Neural cell (in vitro differentiated cells): ENCODE results near the gene ADGRL1. TPM values are rescaled to one million over a fixed set of nuclear protein-coding genes. Genes with fewer than 3 reads are reported as not detected.

Experiments used
- H2AFZ ChIP-seq: fragments of 200-600, 300-800 bp; sonication (generic), shearing (Covaris generic); 2 replicates; pipeline ENCODE4 v1.6.0; 2014; ENCODE audit warnings: low read depth, mild to moderate bottlenecking, antibody characterized with exemption, low read length, moderate library complexity
- H3F3A ChIP-seq: fragments of 200-600 bp; shearing (Covaris generic); 2 replicates; pipeline ENCODE4 v1.6.1; 2016; ENCODE audit warnings: mild to moderate bottlenecking, moderate library complexity, mixed read lengths, antibody characterized with exemption, low read length; ENCODE audit not compliant: insufficient read depth, poor library complexity, severe bottlenecking
- H3K27ac ChIP-seq: fragments of 200-600, 300-800 bp; sonication (generic), shearing (Covaris generic); 2 replicates; pipeline ENCODE4 v1.5.1; 2014; ENCODE audit warnings: mild to moderate bottlenecking, low read length, moderate library complexity
- H3K27me3 ChIP-seq: fragments of 300-800, 200-600 bp; sonication (generic), shearing (Covaris generic); 2 replicates; pipeline ENCODE4 v1.6.0; 2014; ENCODE audit warnings: mild to moderate bottlenecking, low read depth, low read length, moderate library complexity; ENCODE audit not compliant: insufficient read depth
- H3K36me3 ChIP-seq: fragments of 300-800, 200-600 bp; sonication (generic), shearing (Covaris generic); 2 replicates; pipeline ENCODE4 v1.5.1; 2014; ENCODE audit warnings: mild to moderate bottlenecking, antibody characterized with exemption, low read length, moderate library complexity; ENCODE audit not compliant: insufficient read depth
- H3K4me2 ChIP-seq: fragments of 300-800, 200-600 bp; sonication (generic), shearing (Covaris generic); 2 replicates; pipeline ENCODE4 v1.6.0; 2014; ENCODE audit warnings: mild to moderate bottlenecking, low read length
- H3K4me3 ChIP-seq: fragments of 300-800, 200-600 bp; sonication (generic), shearing (Covaris generic); 2 replicates; pipeline ENCODE4 v1.5.1; 2014; ENCODE audit warnings: mild to moderate bottlenecking, low read length, moderate library complexity
- H3K79me2 ChIP-seq: fragments of 200-600 bp; shearing (Covaris generic); replicated peaks from 2 replicates; pipeline ENCODE4 v1.6.0; 2014; ENCODE audit warnings: mild to moderate bottlenecking, low read length, moderate library complexity; ENCODE audit not compliant: insufficient read depth
- H3K9ac ChIP-seq: fragments of 300-800, 200-600 bp; sonication (generic), shearing (Covaris generic); 2 replicates; pipeline ENCODE4 v1.6.1; 2016; ENCODE audit warnings: mild to moderate bottlenecking, low read length, mixed read lengths
- H3K9me2 ChIP-seq: fragments of 200-600 bp; shearing (Covaris generic); 2 replicates; pipeline ENCODE4 v1.6.1; 2016; ENCODE audit warnings: mild to moderate bottlenecking, low read length, mixed read lengths; ENCODE audit not compliant: insufficient read depth
- H3K9me3 ChIP-seq: fragments of 200-600, 300-800 bp; sonication (generic), shearing (Covaris generic); 2 replicates; pipeline ENCODE4 v1.6.1; 2016; ENCODE audit warnings: mild to moderate bottlenecking, mixed run types, low read length, moderate library complexity, mixed read lengths
- H4K20me1 ChIP-seq: fragments of 200-600 bp; shearing (Covaris generic); 2 replicates; pipeline ENCODE4 v1.6.1; 2016; ENCODE audit warnings: mild to moderate bottlenecking, mixed run types; ENCODE audit not compliant: insufficient read depth
- EP300 ChIP-seq: fragments of 450-650 bp; conservative IDR thresholded peaks from 2 replicates; pipeline ENCODE4 v1.6.1; 2014; ENCODE audit warnings: antibody characterized with exemption, mild to moderate bottlenecking, moderate library complexity; ENCODE audit not compliant: poor library complexity, severe bottlenecking
- EZH2 ChIP-seq: fragments of 200-600, 300-800 bp; shearing (Covaris generic), sonication (generic); IDR thresholded peaks from 2 replicates; pipeline ENCODE4 v1.6.1; 2014; ENCODE audit warnings: antibody characterized with exemption, low read length, borderline replicate concordance, mild to moderate bottlenecking; ENCODE audit not compliant: insufficient read depth, poor library complexity, severe bottlenecking
- MXI1 ChIP-seq: fragments of 450-650 bp; conservative IDR thresholded peaks from 2 replicates; pipeline ENCODE4 v1.6.1; 2014; ENCODE audit warnings: antibody characterized with exemption, mild to moderate bottlenecking; ENCODE audit not compliant: poor library complexity, severe bottlenecking
- POLR2AphosphoS5 ChIP-seq: IDR thresholded peaks from 2 replicates; pipeline ENCODE4 v1.6.1; 2012
- RAD21 ChIP-seq: fragments of 450-650 bp; conservative IDR thresholded peaks from 2 replicates; pipeline ENCODE4 v1.6.1; 2014; ENCODE audit warnings: antibody characterized with exemption, mild to moderate bottlenecking, moderate library complexity
- SMC3 ChIP-seq: fragments of 450-650 bp; conservative IDR thresholded peaks from 2 replicates; pipeline ENCODE4 v1.6.1; 2014; ENCODE audit warnings: antibody characterized with exemption, mild to moderate bottlenecking, moderate library complexity; ENCODE audit not compliant: poor library complexity
- TAF1 ChIP-seq: IDR thresholded peaks from 2 replicates; pipeline ENCODE4 v1.6.1; 2012; ENCODE audit warnings: low read depth
- polyA plus RNA-seq: library from polyadenylated mRNA; depleted of rRNA; stranded (reverse); fragments of >200 nt; gene quantifications from 2 replicates; pipeline ENCODE4 v1.2.3, GENCODE V29; 2014
- TF ChIP-seq, protein P1 (sequence below): fragments of 450-650 bp; IDR thresholded peaks from 2 replicates; pipeline ENCODE4 v1.5.1; 2014; ENCODE audit warnings: antibody characterized with exemption, mild to moderate bottlenecking, moderate library complexity; ENCODE audit not compliant: poor library complexity, severe bottlenecking
- TF ChIP-seq, protein P2 (sequence below): IDR thresholded peaks from 2 replicates; pipeline ENCODE4 v1.6.1; 2012; ENCODE audit warnings: borderline replicate concordance

Gene ADGRL1
- polyA plus RNA-seq, 1 donor from 2014 or later = 22.2 TPM

GRCh38 chr19:14168259-14168972 is 37.6 kb downstream of the ADGRL1 start:
- H3K4me2 ChIP-seq = no peak overlapping the region
- no peak overlapping the region for H2AFZ ChIP-seq
- H3K9ac ChIP-seq = no peak overlapping the region
- no peak overlapping the region for H3K27ac ChIP-seq
- peaks cover 8% of the 10 kb centered on the region for H3K36me3 ChIP-seq
- H3K9me3 ChIP-seq = no peaks in the 10 kb centered on the region
- H3K27me3 ChIP-seq = no peaks in the 10 kb centered on the region
- no peaks in the 10 kb centered on the region for H3K79me2 ChIP-seq
- no peaks in the 10 kb centered on the region for H3K9me2 ChIP-seq
- no peaks in the 10 kb centered on the region for H4K20me1 ChIP-seq
- TF ChIP-seq POLR2AphosphoS5 (no peak), RAD21 (no peak), MXI1 (no peak), EP300 (no peak), SMC3 (no peak), TAF1 (no peak)
- TF ChIP-seq, protein P1, sequence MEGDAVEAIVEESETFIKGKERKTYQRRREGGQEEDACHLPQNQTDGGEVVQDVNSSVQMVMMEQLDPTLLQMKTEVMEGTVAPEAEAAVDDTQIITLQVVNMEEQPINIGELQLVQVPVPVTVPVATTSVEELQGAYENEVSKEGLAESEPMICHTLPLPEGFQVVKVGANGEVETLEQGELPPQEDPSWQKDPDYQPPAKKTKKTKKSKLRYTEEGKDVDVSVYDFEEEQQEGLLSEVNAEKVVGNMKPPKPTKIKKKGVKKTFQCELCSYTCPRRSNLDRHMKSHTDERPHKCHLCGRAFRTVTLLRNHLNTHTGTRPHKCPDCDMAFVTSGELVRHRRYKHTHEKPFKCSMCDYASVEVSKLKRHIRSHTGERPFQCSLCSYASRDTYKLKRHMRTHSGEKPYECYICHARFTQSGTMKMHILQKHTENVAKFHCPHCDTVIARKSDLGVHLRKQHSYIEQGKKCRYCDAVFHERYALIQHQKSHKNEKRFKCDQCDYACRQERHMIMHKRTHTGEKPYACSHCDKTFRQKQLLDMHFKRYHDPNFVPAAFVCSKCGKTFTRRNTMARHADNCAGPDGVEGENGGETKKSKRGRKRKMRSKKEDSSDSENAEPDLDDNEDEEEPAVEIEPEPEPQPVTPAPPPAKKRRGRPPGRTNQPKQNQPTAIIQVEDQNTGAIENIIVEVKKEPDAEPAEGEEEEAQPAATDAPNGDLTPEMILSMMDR = no peak
- TF ChIP-seq, protein P2, sequence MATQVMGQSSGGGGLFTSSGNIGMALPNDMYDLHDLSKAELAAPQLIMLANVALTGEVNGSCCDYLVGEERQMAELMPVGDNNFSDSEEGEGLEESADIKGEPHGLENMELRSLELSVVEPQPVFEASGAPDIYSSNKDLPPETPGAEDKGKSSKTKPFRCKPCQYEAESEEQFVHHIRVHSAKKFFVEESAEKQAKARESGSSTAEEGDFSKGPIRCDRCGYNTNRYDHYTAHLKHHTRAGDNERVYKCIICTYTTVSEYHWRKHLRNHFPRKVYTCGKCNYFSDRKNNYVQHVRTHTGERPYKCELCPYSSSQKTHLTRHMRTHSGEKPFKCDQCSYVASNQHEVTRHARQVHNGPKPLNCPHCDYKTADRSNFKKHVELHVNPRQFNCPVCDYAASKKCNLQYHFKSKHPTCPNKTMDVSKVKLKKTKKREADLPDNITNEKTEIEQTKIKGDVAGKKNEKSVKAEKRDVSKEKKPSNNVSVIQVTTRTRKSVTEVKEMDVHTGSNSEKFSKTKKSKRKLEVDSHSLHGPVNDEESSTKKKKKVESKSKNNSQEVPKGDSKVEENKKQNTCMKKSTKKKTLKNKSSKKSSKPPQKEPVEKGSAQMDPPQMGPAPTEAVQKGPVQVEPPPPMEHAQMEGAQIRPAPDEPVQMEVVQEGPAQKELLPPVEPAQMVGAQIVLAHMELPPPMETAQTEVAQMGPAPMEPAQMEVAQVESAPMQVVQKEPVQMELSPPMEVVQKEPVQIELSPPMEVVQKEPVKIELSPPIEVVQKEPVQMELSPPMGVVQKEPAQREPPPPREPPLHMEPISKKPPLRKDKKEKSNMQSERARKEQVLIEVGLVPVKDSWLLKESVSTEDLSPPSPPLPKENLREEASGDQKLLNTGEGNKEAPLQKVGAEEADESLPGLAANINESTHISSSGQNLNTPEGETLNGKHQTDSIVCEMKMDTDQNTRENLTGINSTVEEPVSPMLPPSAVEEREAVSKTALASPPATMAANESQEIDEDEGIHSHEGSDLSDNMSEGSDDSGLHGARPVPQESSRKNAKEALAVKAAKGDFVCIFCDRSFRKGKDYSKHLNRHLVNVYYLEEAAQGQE = no peak
- no peak overlapping the region for H3K4me3 ChIP-seq
- H3F3A ChIP-seq = no peaks in the 10 kb centered on the region

DNA sequence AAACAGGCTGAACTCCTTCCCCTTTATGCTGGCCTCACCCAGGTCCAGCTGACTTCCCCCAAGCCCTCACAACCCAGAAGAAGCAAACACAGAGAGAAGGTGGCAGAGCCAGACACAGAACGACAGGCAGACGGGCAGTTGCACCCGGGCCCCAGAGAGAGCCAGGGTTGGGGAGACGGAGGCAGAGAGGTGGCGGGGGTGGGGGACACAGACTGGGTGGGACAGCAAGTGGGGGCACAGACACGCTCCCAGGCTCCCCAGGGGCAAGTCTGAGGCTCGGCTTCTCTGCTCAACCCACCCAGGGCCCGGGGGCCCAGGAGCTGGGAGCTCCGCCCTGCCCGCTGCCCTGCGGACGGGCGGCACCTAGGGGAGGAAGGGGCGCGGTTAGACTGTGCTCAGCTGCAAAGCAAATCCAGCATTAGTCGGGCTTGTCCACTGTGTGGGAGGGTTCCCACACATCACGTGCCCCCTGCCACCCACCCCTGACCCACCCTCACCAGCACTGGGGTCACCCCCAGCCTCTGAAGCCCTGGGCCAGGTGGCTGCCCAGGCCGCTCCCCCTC is 38.3 kb downstream of the ADGRL1 start:
- Histone ChIP-seq H3K4me3 (no peak overlapping the region), H3K36me3 (peaks cover 8% of the 10 kb centered on the region), H3K27me3 (no peaks in the 10 kb centered on the region), H2AFZ (no peak overlapping the region), H3K27ac (no peak overlapping the region), H3K9me3 (no peaks in the 10 kb centered on the region), H4K20me1 (no peaks in the 10 kb centered on the region), H3K4me2 (no peak overlapping the region), H3K9me2 (no peaks in the 10 kb centered on the region), H3K79me2 (no peaks in the 10 kb centered on the region), H3K9ac (no peak overlapping the region), H3F3A (no peaks in the 10 kb centered on the region)
- TF ChIP-seq EP300 = no peak
- no peak for TF ChIP-seq EZH2
- no peak for TF ChIP-seq RAD21
- TF ChIP-seq SMC3 = no peak
- TF ChIP-seq, protein P2 = no peak
